Body of pancreas (tissue), 4 donors: ENCODE measurements around the gene MRPS27. TPM values are rescaled to one million over a fixed set of nuclear protein-coding genes. Genes with fewer than 3 reads are reported as not detected.

ENCODE experiments used
- ATAC-seq: fragments of 150-250 bp; one replicate; pipeline ENCODE4 v1.9.1; 2016
- DNase-seq, 4 donors: peaks; one replicate each; pipeline ENCODE4 v3.0.0-alpha.2; 2019
- H3K27ac ChIP-seq, 4 donors: fragments of 200-600 bp; sonication (generic); 1 replicate in 3 of 4; 2 replicates in 1 of 4; pipeline versions ENCODE4 v1.5.1 to v1.6.1; 2016 to 2019; ENCODE audit warnings: mild to moderate bottlenecking in 1 of 4, mixed read lengths in 1 of 4, moderate library complexity in 1 of 4
- H3K27me3 ChIP-seq, 2 donors: fragments of 200-600 bp; sonication (generic); one replicate each; pipeline ENCODE4 v1.6.0; 2016; ENCODE audit warnings: mild to moderate bottlenecking in 1 of 2
- H3K36me3 ChIP-seq, 2 donors: fragments of 200-600 bp; sonication (generic); replicated peaks in 1 of 2; 2 replicates each; pipeline ENCODE4 v1.5.1; 2016; ENCODE audit warnings: low read depth in 2 of 2; ENCODE audit not compliant: insufficient read depth in 1 of 2
- H3K4me1 ChIP-seq: fragments of 200-600 bp; sonication (generic); one replicate; pipeline ENCODE4 v1.6.0; 2016
- H3K4me3 ChIP-seq, 2 donors: fragments of 200-600 bp; sonication (generic); 1 replicate in 1 of 2; 2 replicates in 1 of 2; pipeline ENCODE4 v1.5.1; 2016 to 2019
- H3K9me3 ChIP-seq, 3 donors: fragments of 200-600 bp; sonication (generic); 1 replicate in 2 of 3; 2 replicates in 1 of 3; pipeline ENCODE4 v1.5.1; 2016
- CTCF ChIP-seq, 7 experiments: fragments of 450-650 bp in 4 of 7; fragments of 200-600 bp in 3 of 7; sonication (generic) in 3 of 7; IDR thresholded peaks; one replicate each; pipeline ENCODE4 v1.5.1; 2016 to 2019; ENCODE audit warnings: antibody characterized with exemption in 7 of 7
- POLR2A ChIP-seq, 3 donors: fragments of 450-650 bp; IDR thresholded peaks; one replicate each; pipeline ENCODE4 v1.6.1; 2016; ENCODE audit warnings: antibody characterized with exemption in 3 of 3, mild to moderate bottlenecking in 2 of 3
- WGBS, 2 donors: methylation state at CpG; one replicate each; pipeline ENCODE4 v1.1.5; 2017; 5-methylcytosine and 5-hydroxymethylcytosine counted together
- intact Hi-C: fragments of 100-400 bp; cut with DNase I; formaldehyde crosslinking; loops from one replicate; pipeline ENCODE4 v1.15.1; 2023
- total RNA-seq, 2 donors: library from RNA; depleted of rRNA; stranded (reverse); fragments of >200 nt; gene quantifications; one replicate each; pipeline ENCODE4 v1.1.0, GENCODE V29; 2016

Gene MRPS27
- total RNA-seq, 2 donors from 2014 or later, result 25.4 to 52.7 TPM

DNA sequence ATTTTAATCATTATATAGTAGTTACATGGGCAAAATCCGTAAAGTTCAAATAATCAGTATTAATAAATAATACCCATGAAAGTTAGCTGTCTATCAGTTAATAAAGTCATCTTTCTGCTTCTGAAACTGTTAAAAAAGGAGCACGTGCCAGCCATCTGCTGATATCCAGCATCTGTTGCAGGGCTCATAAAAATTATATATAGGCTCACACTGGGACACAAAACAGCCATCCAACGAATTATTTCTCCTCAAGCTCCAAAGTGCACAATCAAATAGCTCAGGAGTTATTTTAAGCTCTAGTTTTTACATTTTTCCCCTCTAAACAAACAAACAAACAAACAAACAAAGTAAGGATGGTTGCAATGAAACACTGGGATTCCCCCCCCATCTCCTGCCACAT, 48.3 kb downstream of the MRPS27 start:
- no peak for ATAC-seq
- TF ChIP-seq POLR2A (IDR thresholded peaks at IDR 0.05), result no peak
- no peak for TF ChIP-seq CTCF (IDR thresholded peaks at IDR 0.05)
- no peaks in the 10 kb centered on the region for H3K4me1 ChIP-seq
- no peaks in the 10 kb centered on the region for H3K27me3 ChIP-seq
- no peaks in the 10 kb centered on the region for H3K9me3 ChIP-seq
- no peak for DNase-seq
- no peak overlapping the region for H3K27ac ChIP-seq
- 91 to 92% methylated on average over 3 of the region's 3 CpGs for WGBS, 2 donors
- H3K4me3 ChIP-seq, result no peak overlapping the region
- intact Hi-C loops, result no loop called here
- no peaks in the 10 kb centered on the region for H3K36me3 ChIP-seq

- intact Hi-C loops, result no loop called here
- Histone ChIP-seq H3K27ac (no peak overlapping the region), H3K4me3 (no peak overlapping the region), H3K36me3 (no peaks in the 10 kb centered on the region), H3K27me3 (no peaks in the 10 kb centered on the region), H3K4me1 (peaks cover 5% of the 10 kb centered on the region), H3K9me3 (no peaks in the 10 kb centered on the region)
- WGBS, 2 donors, result 95 to 97% methylated on average over 4 of the region's 4 CpGs
- ATAC-seq (no peak), DNase-seq (no peak)
- TF ChIP-seq POLR2A (IDR thresholded peaks at IDR 0.05) (no peak), CTCF (IDR thresholded peaks at IDR 0.05) (no peak)
These were observed 50.0 kb downstream of the MRPS27 start for GRCh38 chr5:72270037-72270436.

DNA sequence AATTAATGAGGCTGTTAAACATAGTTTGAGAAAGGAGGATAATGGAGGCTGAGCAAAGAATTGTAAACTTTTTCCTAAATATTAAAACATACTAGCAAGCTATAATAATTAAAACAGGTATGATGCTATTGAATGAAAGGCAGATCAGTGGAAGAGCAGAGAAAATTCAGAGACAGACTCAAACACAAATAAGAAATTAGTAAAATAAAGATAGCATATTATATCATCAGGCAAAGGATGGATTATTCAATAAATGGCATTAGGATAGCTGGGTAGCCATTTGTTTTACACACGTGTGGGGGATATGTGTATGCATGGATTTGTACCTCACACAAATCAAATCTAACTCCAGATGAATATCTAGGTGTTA, 50.6 kb downstream of the MRPS27 start:
- Histone ChIP-seq H3K36me3 (no peaks in the 10 kb centered on the region), H3K27ac (no peak overlapping the region), H3K4me1 (peaks cover 5% of the 10 kb centered on the region), H3K4me3 (no peak overlapping the region), H3K9me3 (no peaks in the 10 kb centered on the region), H3K27me3 (no peaks in the 10 kb centered on the region)
- ATAC-seq, result no peak
- no peak for DNase-seq
- TF ChIP-seq POLR2A (IDR thresholded peaks at IDR 0.05), result no peak
- peak in 1 of 7 experiments; percentile 6 for TF ChIP-seq CTCF (IDR thresholded peaks at IDR 0.05)
- 71 to 93% methylated on average over 1 of the region's 1 CpG for WGBS, 2 donors
- intact Hi-C loops, result no loop called here

GRCh38 chr5:72268753-72269410, 51.2 kb downstream of the MRPS27 start:
- 44 to 50% methylated on average over 2 of the region's 2 CpGs for WGBS, 2 donors
- no peak overlapping the region for H3K27ac ChIP-seq
- ATAC-seq (no peak), DNase-seq (peak; percentile 44 to 60 (median 52))
- intact Hi-C loops, result no loop called here
- TF ChIP-seq CTCF (IDR thresholded peaks at IDR 0.05), result peak in 6 of 7 experiments; percentile 40 to 53 (median 47)
- no peak for TF ChIP-seq POLR2A (IDR thresholded peaks at IDR 0.05)
- H3K36me3 ChIP-seq, result no peaks in the 10 kb centered on the region
- H3K4me3 ChIP-seq, result no peak overlapping the region
- H3K4me1 ChIP-seq, result peaks cover 5% of the 10 kb centered on the region
- no peaks in the 10 kb centered on the region for H3K9me3 ChIP-seq
- no peaks in the 10 kb centered on the region for H3K27me3 ChIP-seq

- Histone ChIP-seq H3K4me1 (peaks cover 5% of the 10 kb centered on the region), H3K4me3 (no peak overlapping the region), H3K36me3 (no peaks in the 10 kb centered on the region), H3K9me3 (no peaks in the 10 kb centered on the region), H3K27me3 (no peaks in the 10 kb centered on the region), H3K27ac (no peak overlapping the region)
- TF ChIP-seq CTCF (IDR thresholded peaks at IDR 0.05) (no peak), POLR2A (IDR thresholded peaks at IDR 0.05) (no peak)
- no peak for ATAC-seq
- DNase-seq, result no peak
- 78 to 81% methylated on average over 2 of the region's 2 CpGs for WGBS, 2 donors
- intact Hi-C loops, result no loop called here
These were observed 51.8 kb downstream of the MRPS27 start for GRCh38 chr5:72268260-72268659.
